Amygdala (tissue), 56 donors: ENCODE results near the gene KRT26.

Source experiments
- DNase-seq, 56 donors: peaks; one replicate each; lab custom pipeline; 2025; lab: John Stamatoyannopoulos, UW

Gene KRT26

GRCh38 chr17:40734018-40734417 lies 38.0 kb downstream of the KRT26 start:
- no peak for DNase-seq

- no peak for DNase-seq
Measured at GRCh38 chr17:40730970-40731369, 41.0 kb downstream of the KRT26 start.

GRCh38 chr17:40727447-40728231 lies 44.4 kb downstream of the KRT26 start:
- no peak for DNase-seq

GRCh38 chr17:40726919-40727318 lies 45.1 kb downstream of the KRT26 start:
- no peak for DNase-seq

- DNase-seq: no peak
Measured at GRCh38 chr17:40724656-40725055, 47.3 kb downstream of the KRT26 start.

GRCh38 chr17:40722241-40722640 lies 49.8 kb downstream of the KRT26 start:
- DNase-seq: no peak

- no peak for DNase-seq
Measured at GRCh38 chr17:40720899-40721298, 51.1 kb downstream of the KRT26 start.

GRCh38 chr17:40718930-40719329 lies 53.1 kb downstream of the KRT26 start:
- DNase-seq: no peak

- no peak for DNase-seq
Measured at GRCh38 chr17:40717776-40718175, 54.2 kb downstream of the KRT26 start.
